GM12801 (cell line): ENCODE measurements around the gene RAB22A.

Experiments
- TF ChIP-seq, protein P1 (sequence below): IDR thresholded peaks from one replicate; pipeline ENCODE4 v1.5.1; 2011; ENCODE audit warnings: control low read depth; ENCODE audit not compliant: insufficient read length; ENCODE audit errors: extremely low read depth

RAB22A gene

DNA sequence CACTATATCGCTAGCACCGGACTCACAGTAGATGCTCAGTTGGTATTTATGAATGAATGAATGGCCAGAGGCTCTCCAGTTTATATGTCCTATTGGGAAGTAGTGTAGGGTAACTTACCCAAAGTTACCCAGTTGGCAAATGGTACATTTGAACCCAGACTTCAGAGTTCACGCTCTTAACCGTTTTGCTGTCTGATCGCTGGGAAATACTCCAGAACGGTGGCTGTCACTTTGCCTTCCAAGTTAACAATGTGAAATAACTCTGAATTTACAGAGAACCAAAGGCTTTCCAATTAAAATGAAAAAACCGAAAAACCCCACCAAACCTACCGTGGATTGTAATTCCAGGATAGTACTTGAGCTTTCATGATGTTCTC lies 81.1 kb downstream of the RAB22A start:
- TF ChIP-seq, protein P1, sequence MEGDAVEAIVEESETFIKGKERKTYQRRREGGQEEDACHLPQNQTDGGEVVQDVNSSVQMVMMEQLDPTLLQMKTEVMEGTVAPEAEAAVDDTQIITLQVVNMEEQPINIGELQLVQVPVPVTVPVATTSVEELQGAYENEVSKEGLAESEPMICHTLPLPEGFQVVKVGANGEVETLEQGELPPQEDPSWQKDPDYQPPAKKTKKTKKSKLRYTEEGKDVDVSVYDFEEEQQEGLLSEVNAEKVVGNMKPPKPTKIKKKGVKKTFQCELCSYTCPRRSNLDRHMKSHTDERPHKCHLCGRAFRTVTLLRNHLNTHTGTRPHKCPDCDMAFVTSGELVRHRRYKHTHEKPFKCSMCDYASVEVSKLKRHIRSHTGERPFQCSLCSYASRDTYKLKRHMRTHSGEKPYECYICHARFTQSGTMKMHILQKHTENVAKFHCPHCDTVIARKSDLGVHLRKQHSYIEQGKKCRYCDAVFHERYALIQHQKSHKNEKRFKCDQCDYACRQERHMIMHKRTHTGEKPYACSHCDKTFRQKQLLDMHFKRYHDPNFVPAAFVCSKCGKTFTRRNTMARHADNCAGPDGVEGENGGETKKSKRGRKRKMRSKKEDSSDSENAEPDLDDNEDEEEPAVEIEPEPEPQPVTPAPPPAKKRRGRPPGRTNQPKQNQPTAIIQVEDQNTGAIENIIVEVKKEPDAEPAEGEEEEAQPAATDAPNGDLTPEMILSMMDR, result no peak

DNA sequence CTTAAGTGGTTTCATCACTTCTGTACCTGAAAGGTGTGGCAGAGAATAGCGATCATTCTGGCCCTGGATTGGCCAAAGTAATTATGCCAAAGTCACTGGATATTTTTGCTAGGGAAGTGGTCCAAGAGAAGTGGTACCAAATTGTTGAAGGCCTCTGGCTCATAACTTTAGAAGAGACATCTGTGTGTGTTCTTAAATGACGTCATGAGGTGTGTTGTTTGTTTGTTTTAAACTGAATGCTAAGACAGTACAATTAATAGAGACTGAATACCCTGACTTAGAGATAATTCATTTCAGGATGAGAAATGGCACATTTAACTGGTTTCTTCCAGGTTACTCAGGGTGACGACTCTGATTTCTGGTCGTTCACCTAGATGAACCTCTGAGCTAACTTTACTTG lies 82.8 kb downstream of the RAB22A start:
- TF ChIP-seq, protein P1, result no peak

DNA sequence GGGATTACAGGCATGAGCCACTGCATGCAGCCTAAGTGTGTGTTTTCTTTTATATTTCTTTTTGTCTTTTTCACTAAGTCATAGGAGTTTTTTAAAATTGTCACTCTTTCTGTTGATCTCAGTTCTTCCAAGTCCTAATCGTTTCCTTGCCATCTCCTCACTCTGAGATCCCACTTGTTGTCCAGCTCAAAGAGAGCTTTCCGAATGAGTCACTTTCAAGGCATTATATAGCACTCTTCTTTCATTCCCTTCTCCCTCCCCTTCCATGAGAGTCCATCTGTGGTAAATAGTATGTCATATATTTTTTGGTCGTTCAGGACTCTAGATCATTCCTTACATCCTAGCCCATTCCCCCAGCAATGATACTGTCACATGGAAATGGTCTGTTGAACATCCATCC lies 83.8 kb downstream of the RAB22A start:
- TF ChIP-seq, protein P1, result no peak

DNA sequence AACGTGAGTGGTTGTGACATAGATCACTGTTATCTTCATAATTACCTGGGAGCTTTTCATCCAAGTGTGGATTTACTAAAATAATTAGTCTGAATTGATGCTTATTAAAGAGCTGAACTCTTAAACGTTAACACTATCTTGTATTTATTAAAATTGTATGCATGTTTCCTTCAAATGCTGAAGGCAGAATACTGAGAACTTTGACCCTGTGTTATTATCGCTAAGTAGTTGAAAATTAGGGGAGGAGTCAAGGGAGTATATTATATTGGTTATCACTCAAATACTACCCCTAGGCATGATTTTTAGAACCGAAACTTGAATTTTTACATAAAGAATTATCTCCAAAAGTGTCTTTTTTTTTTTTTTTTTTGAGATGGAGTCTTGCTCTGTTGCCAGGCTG lies 85.3 kb downstream of the RAB22A start:
- TF ChIP-seq, protein P1, result no peak

DNA sequence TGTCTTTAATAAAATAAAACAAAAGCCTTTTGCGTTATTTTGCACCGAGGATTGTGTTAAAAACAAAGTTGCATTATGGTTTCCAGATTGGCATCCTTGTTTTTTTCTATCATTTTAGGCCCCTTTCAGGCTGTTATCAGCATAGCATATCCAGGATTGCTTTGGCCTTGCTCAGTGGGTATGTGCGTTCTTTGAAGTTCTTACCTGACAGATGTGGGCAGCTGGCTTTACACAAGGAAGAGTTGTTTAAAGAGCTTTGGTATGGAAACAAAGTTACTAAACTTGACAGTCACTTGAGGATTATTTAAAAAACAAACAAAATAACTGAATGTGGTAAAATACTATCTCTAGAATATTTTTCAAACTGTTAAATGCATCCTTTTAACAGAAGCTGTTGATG lies 86.1 kb downstream of the RAB22A start:
- TF ChIP-seq, protein P1, result no peak

DNA sequence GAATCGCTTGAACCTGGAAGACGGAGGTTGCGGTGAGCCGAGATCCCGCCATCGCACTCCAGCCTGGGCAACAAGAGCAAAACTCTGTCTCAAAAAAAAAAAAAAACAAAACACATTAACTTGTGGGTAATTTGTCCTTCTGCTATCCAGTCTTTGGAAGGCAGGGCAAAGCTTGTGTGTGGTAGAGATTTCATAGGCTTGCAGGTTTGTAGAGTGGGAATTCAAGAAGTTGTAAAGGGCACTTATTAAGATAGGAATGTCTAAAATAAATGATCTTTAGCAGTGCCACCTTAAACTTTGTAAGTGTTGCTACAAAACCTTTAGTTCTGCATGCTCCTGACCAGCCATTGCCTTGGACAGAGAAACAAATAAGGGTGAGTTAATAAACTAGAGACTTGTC lies 87.9 kb downstream of the RAB22A start:
- TF ChIP-seq, protein P1, result no peak

DNA sequence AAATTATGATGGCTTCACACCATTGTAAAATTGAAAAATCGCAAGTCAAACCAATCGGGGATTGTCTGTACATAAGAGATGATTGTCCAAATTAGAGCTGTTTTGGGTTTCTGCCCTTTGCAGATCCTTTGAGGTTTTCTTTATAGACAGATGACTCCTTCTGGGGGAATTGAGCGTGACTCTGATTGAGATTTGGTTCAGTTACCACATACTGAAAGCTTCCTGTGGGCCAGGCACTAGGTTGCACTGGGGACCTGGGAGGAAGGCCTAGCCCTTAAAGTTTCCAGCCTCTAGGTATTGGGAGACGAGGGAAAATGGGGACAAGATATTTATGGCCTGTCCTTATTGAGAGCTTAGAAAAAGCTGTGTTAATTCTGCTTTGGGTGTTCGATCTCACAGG lies 88.7 kb downstream of the RAB22A start:
- TF ChIP-seq, protein P1, result no peak

DNA sequence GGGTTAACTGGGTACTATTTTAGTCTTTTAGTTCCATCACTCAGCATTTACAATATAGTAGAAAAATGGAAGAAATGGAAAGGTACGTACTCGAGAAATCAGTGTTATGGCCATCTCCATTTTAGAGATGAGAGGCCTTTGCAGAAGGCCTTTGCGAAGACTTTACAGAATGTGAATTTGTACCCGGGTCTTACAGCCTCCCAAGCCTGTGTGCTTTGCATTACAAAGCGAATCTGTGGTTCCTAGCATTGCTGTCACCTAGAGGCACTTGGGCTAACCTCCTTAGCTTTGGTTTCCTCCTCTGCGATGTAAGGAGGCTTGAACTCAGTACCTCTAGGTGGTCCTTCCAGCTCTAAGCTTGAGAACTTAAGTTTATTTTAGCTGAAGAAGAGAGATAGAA lies 90.4 kb downstream of the RAB22A start:
- TF ChIP-seq, protein P1, result no peak
